ENCODE measurements around the gene FERMT3. TPM values are rescaled to one million over a fixed set of nuclear protein-coding genes. Genes with fewer than 3 reads are reported as not detected.

Gene FERMT3
- polyA plus RNA-seq, 1 of the 3 experiments (the other 2 are of a cell fraction), result 1.4 TPM

GRCh38 chr11:64264371-64264852 lies 57.9 kb downstream of the FERMT3 start:
- no peak overlapping the region for H3K4me3 ChIP-seq (ENCODE audit: low read depth in 2 of 2, low read length in 1 of 2)
- no peaks in the 10 kb centered on the region; the same call in none of the 2 replicates for H3K79me2 ChIP-seq (ENCODE audit: insufficient read depth)
- TF ChIP-seq SMC3 (IDR thresholded peaks at IDR 0.05; ENCODE audit: low read depth, low read length), result peak; percentile 6; the same call in 1 of the 2 replicates
- no peak for TF ChIP-seq NFIC (IDR thresholded peaks at IDR 0.05; ENCODE audit: borderline replicate concordance)
- peak; percentile 60 for TF ChIP-seq CHD2 (IDR thresholded peaks at IDR 0.05; ENCODE audit: low read length, partially characterized antibody)
- no peak for TF ChIP-seq TEAD4 (IDR thresholded peaks at IDR 0.05; ENCODE audit: borderline replicate concordance, insufficient read depth)
- TF ChIP-seq EP300 (IDR thresholded peaks at IDR 0.05; ENCODE audit: borderline replicate concordance in 1 of 2, low read depth in 1 of 2, low read length in 1 of 2), result peak in 1 of 2 experiments; percentile 96; a peak in 2 of 4 replicates
- TF ChIP-seq GATA2 (CRISPR knock-in tag; IDR thresholded peaks at IDR 0.05), result peak; percentile 93
- no peak for TF ChIP-seq MAX (IDR thresholded peaks at IDR 0.05; ENCODE audit: low read depth)
- no peak for TF ChIP-seq FOXM1 (IDR thresholded peaks at IDR 0.05; ENCODE audit: low read depth)
- TF ChIP-seq RXRA (IDR thresholded peaks at IDR 0.05; ENCODE audit: borderline replicate concordance, low read depth), result no peak
- no peak for TF ChIP-seq TAF1 (IDR thresholded peaks at IDR 0.05; ENCODE audit: borderline replicate concordance, low read depth, low read length)
- TF ChIP-seq RCOR1 (IDR thresholded peaks at IDR 0.05; ENCODE audit: low read length), result peak; percentile 78
- TF ChIP-seq ELF1 (IDR thresholded peaks at IDR 0.05), result no peak
- no peak for TF ChIP-seq TCF12 (IDR thresholded peaks at IDR 0.05)
- no peak for TF ChIP-seq MEF2A (IDR thresholded peaks at IDR 0.05; ENCODE audit: borderline replicate concordance, low read depth)
- TF ChIP-seq POLR2AphosphoS5 (IDR thresholded peaks at IDR 0.05; ENCODE audit: low read depth, low read length), result no peak
- no peak for TF ChIP-seq RAD21 (IDR thresholded peaks at IDR 0.05; ENCODE audit: low read length)
- peak; percentile 88 for TF ChIP-seq MXI1 (IDR thresholded peaks at IDR 0.05; ENCODE audit: low read depth, low read length)
- H3K9me2 ChIP-seq, result no peaks in the 10 kb centered on the region
- WGBS (ENCODE audit: low lambda C conversion rate), result 71% methylated on average over 7 of the region's 10 CpGs
- peaks cover 16% of the 10 kb centered on the region for H3F3A ChIP-seq (replicated peaks; ENCODE audit: insufficient read depth)
- no peaks in the 10 kb centered on the region for H3K9me3 ChIP-seq
- no peak overlapping the region for H3K4me2 ChIP-seq
- H3K4me1 ChIP-seq (ENCODE audit: control insufficient read depth in 1 of 2, insufficient read depth in 2 of 2, low read depth in 1 of 2, low read length in 1 of 2), result peaks cover 12 to 55% of the 10 kb centered on the region in 2 experiments; a peak in 3 of 4 replicates
- H4K20me1 ChIP-seq (ENCODE audit: insufficient read depth), result no peaks in the 10 kb centered on the region
- ChIA-PET POLR2A (interaction anchor here (1.0 to 2.8 kb wide), 9 partner anchors 9 to 53 kb away, joined by 3 to 41 read pairs (median 5); partner anchors contain the start of genes FKBP2, NUDT22, PLCB3 and PPP1R14B), CTCF (interaction anchor here (0.9 to 5.7 kb wide), 12 partner anchors 11 to 496 kb away, joined by 3 to 119 read pairs (median 6); partner anchors contain the start of genes NUDT22, PLCB3, PPP1R14B and TRPT1)
- H3K9ac ChIP-seq, result no peak overlapping the region
- peaks cover 27 to 31% of the 10 kb centered on the region in 2 experiments for H3K36me3 ChIP-seq (replicated peaks in 1 of 2; ENCODE audit: control insufficient read depth in 1 of 2, insufficient read depth in 2 of 2, low read length in 1 of 2)
- H3K27me3 ChIP-seq (ENCODE audit: insufficient read depth), result no peaks in the 10 kb centered on the region
- no peak overlapping the region for H2AFZ ChIP-seq (ENCODE audit: low read depth)
- peak overlapping the region in 1 of 2 experiments; percentile 94; a peak in 2 of 4 replicates for H3K27ac ChIP-seq (ENCODE audit: low read depth in 2 of 2, low read length in 1 of 2)
- peak; percentile 83 for DNase-seq

All from SK-N-SH (cell line).